ENCODE measurements around the gene NUP98.

- TF ChIP-seq CEBPB (IDR thresholded peaks at IDR 0.05) (no peak), CTCF (IDR thresholded peaks at IDR 0.05) (no peak), EP300 (IDR thresholded peaks at IDR 0.05) (no peak), POLR2AphosphoS2 (conservative IDR thresholded peaks at IDR 0.05; ENCODE audit: low read length) (no peak), ELK1 (IDR thresholded peaks at IDR 0.05; ENCODE audit: low read depth, low read length) (no peak), POLR2A (IDR thresholded peaks at IDR 0.05; ENCODE audit: low read length) (no peak)
These were observed 136.4 kb downstream of the NUP98 start for GRCh38 chr11:3660960-3661359.

Measured in A549 (cell line).